Neural progenitor cell (in vitro differentiated cells): ENCODE measurements around the gene MRO. TPM values are rescaled to one million over a fixed set of nuclear protein-coding genes. Genes with fewer than 3 reads are reported as not detected.

Experiments
- DNase-seq: peaks from one replicate; pipeline ENCODE4 v3.0.0-alpha.2; 2016; ENCODE audit warnings: low spot score
- H2AFZ ChIP-seq: fragments of 200-600 bp; sonication (generic); replicated peaks from 2 replicates; pipeline ENCODE4 v1.6.1; 2016; ENCODE audit warnings: antibody characterized with exemption
- H3F3A ChIP-seq: fragments of 200-600 bp; sonication (generic); 2 replicates; pipeline ENCODE4 v1.6.1; 2016; ENCODE audit warnings: antibody characterized with exemption, low read depth
- H3K27ac ChIP-seq: fragments of 200-600 bp; sonication (generic); 2 replicates; pipeline ENCODE4 v1.5.1; 2016; ENCODE audit warnings: mild to moderate bottlenecking
- H3K27me3 ChIP-seq: fragments of 200-600 bp; sonication (generic); 2 replicates; pipeline ENCODE4 v1.6.1; 2016; ENCODE audit warnings: mild to moderate bottlenecking, moderate library complexity
- H3K36me3 ChIP-seq: fragments of 200-600 bp; sonication (generic); 2 replicates; pipeline ENCODE4 v1.5.1; 2016
- H3K4me1 ChIP-seq: fragments of 200-600 bp; sonication (generic); 2 replicates; pipeline ENCODE4 v1.6.1; 2016; ENCODE audit warnings: mixed run types
- H3K4me2 ChIP-seq: fragments of 200-600 bp; sonication (generic); 2 replicates; pipeline ENCODE4 v1.6.1; 2016
- H3K4me3 ChIP-seq: fragments of 200-600 bp; sonication (generic); 2 replicates; pipeline ENCODE4 v1.5.1; 2016
- H3K79me2 ChIP-seq: fragments of 200-600 bp; sonication (generic); 2 replicates; pipeline ENCODE4 v1.6.1; 2016; ENCODE audit warnings: low read depth
- H3K9ac ChIP-seq: fragments of 200-600 bp; sonication (generic); 2 replicates; pipeline ENCODE4 v1.6.1; 2016
- H3K9me3 ChIP-seq: fragments of 200-600 bp; sonication (generic); 2 replicates; pipeline ENCODE4 v1.5.1; 2016; ENCODE audit warnings: low read depth
- H4K20me1 ChIP-seq: fragments of 200-600 bp; sonication (generic); 2 replicates; pipeline ENCODE4 v1.6.1; 2016; ENCODE audit warnings: low read depth
- H3K27ac Mint-ChIP-seq: 3 replicates; pipeline ENCODE4 v1.8.0; 2021; ENCODE audit warnings: mixed read lengths
- H3K27me3 Mint-ChIP-seq: 2 replicates; pipeline ENCODE4 v1.8.0; 2022; ENCODE audit warnings: low read depth, mild to moderate bottlenecking, inconsistent platforms, moderate library complexity, mixed read lengths; ENCODE audit not compliant: insufficient read depth
- H3K36me3 Mint-ChIP-seq: 3 replicates; pipeline ENCODE4 v1.8.0; 2021; ENCODE audit warnings: mixed read lengths
- H3K4me1 Mint-ChIP-seq: 3 replicates; pipeline ENCODE4 v1.8.0; 2021; ENCODE audit warnings: mixed read lengths
- H3K4me3 Mint-ChIP-seq: 3 replicates; pipeline ENCODE4 v1.8.0; 2021; ENCODE audit warnings: mild to moderate bottlenecking, moderate library complexity, mixed read lengths
- H3K9me3 Mint-ChIP-seq: 3 replicates; pipeline ENCODE4 v1.8.0; 2020; ENCODE audit warnings: mixed read lengths
- EZH2 ChIP-seq: fragments of 200-600 bp; sonication (generic); IDR thresholded peaks from 2 replicates; pipeline ENCODE4 v1.6.1; 2017; ENCODE audit warnings: antibody characterized with exemption, mild to moderate bottlenecking, moderate library complexity
- EZH2phosphoT487 ChIP-seq: fragments of 200-600 bp; sonication (generic); IDR thresholded peaks from 2 replicates; pipeline ENCODE4 v1.6.1; 2017; ENCODE audit warnings: antibody characterized with exemption
- total RNA-seq: library from RNA; depleted of rRNA; stranded (reverse); fragments of >200 nt; gene quantifications from 2 replicates; pipeline ENCODE4 v1.2.3, GENCODE V29; 2015; ENCODE audit warnings: low replicate concordance
- TF ChIP-seq, protein P1 (sequence below): fragments of 200-600 bp; sonication (generic); IDR thresholded peaks from 2 replicates; pipeline ENCODE4 v1.5.1; 2017; ENCODE audit warnings: antibody characterized with exemption, mild to moderate bottlenecking

The MRO gene
- total RNA-seq, 1 donor from 2014 or later, result not detected

DNA sequence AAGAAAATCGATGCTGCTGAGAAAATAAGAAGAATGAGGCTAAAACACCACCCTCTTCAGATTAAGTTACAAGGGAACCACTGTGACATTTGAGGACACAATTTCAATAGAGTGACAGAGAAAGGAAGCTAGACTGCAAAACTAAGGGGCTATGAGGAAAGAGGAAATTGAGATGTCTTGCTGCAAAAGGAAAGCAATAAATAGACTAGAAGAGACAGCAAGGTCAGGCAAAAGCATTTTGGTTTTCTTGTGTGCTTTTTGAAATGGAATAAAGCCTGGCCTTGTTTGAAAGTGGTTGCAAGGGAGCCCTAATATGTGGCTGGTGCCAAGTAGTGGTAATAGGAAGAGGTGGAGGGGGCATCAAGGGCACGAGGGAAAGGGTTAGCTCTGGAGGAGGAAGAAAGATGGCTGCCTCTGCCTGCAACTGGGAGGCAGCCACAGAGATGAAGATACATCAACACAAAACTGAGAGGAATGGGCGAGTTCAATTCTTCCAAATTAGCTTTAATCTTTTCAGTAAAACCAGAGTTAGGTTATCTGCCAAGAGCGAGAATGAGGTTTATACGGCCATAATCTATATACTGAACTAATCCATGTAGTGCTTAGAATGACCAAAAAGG lies 1.2 kb upstream of the MRO start:
- Mint-ChIP-seq H3K4me3 (no peak overlapping the region), H3K9me3 (no peaks in the 10 kb centered on the region), H3K36me3 (no peaks in the 10 kb centered on the region), H3K4me1 (peaks cover 18% of the 10 kb centered on the region), H3K27ac (no peak overlapping the region), H3K27me3 (no peaks in the 10 kb centered on the region)
- Histone ChIP-seq H3K9ac (no peak overlapping the region), H3K27ac (no peak overlapping the region), H3F3A (no peaks in the 10 kb centered on the region), H3K4me2 (no peak overlapping the region), H3K27me3 (no peaks in the 10 kb centered on the region), H3K9me3 (no peaks in the 10 kb centered on the region), H3K79me2 (no peaks in the 10 kb centered on the region), H2AFZ (peak overlapping the region; percentile 19), H4K20me1 (no peaks in the 10 kb centered on the region), H3K4me3 (no peak overlapping the region), H3K4me1 (peaks cover 27% of the 10 kb centered on the region), H3K36me3 (no peaks in the 10 kb centered on the region)
- TF ChIP-seq, protein P1, sequence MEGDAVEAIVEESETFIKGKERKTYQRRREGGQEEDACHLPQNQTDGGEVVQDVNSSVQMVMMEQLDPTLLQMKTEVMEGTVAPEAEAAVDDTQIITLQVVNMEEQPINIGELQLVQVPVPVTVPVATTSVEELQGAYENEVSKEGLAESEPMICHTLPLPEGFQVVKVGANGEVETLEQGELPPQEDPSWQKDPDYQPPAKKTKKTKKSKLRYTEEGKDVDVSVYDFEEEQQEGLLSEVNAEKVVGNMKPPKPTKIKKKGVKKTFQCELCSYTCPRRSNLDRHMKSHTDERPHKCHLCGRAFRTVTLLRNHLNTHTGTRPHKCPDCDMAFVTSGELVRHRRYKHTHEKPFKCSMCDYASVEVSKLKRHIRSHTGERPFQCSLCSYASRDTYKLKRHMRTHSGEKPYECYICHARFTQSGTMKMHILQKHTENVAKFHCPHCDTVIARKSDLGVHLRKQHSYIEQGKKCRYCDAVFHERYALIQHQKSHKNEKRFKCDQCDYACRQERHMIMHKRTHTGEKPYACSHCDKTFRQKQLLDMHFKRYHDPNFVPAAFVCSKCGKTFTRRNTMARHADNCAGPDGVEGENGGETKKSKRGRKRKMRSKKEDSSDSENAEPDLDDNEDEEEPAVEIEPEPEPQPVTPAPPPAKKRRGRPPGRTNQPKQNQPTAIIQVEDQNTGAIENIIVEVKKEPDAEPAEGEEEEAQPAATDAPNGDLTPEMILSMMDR, result no peak
- TF ChIP-seq EZH2phosphoT487 (no peak), EZH2 (no peak)
- DNase-seq, result no peak

DNA sequence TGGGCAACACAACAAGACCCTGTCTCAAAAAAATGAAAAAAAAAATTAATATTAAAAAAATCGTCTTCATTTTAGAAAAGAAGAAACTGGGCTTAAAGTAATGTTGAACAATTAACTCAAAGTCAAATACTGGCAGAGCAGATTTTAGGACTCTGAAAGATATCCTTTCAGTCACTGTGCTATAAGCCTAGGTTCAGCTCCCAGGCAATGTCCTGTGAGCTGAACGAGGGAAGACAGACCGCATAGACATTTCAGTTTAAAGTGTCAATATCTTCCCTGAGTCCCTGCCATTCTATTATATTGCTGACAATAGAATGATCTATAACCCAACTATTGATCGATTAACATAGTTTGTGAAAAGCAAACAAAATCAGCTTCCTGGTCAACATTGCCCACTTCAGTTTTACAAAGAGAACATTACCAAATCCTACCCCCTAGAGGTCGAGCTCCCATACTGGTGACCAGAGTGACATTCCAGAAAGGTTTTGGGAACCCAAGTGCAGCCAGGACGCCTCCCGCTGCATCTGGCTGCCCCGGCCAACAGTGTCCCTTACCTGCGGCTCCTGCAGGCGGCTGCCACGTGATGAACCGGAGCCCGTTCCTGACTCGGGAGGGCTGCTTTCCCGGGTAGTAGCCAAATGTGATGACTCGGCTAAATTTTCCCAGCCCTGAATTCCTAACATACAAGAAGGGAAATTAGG lies 639 bp downstream of the MRO start:
- DNase-seq, result peak; percentile 66
- no peaks in the 10 kb centered on the region for H3K79me2 ChIP-seq

DNA sequence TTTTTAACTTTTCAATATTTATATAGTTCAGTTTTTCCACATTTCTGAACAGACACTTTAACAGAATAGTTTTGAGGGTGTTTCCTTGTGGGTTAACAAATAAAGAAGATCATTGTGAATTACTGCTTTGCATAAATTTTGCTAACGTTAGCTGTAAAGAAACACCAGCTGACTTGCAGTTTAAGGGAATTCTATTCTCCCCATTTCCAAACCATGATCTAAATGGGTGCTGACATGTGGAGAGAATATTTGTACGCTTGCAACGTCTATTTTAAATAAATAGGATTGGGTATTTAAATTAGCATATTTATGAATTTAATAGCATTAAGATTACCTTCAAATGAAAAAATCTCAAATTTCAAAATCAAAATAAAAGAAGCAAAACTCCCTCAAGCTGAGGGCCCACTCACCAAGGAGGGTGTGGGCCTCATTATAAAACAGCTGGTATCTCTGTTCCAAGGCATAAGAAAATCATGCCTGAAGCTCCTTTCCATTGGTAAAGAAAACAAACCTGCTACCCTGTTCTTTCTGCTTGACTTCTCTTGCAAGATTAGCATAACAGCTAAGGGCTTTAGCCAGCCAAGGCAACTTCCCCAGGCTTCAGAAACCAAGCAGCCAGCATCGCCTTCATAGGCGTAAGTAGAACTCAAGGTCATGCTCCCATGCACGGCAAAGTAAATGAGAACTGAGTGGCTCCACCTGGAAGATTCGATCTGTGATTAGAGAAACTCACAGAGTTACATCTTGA lies 3.2 kb downstream of the MRO start:
- Histone ChIP-seq H4K20me1 (no peaks in the 10 kb centered on the region), H3K9me3 (no peaks in the 10 kb centered on the region), H3F3A (no peaks in the 10 kb centered on the region), H3K36me3 (no peaks in the 10 kb centered on the region), H3K9ac (no peak overlapping the region), H3K4me2 (peak overlapping the region; percentile 42), H3K27ac (no peak overlapping the region), H3K4me1 (peaks cover 27% of the 10 kb centered on the region), H2AFZ (no peak overlapping the region), H3K4me3 (no peak overlapping the region), H3K27me3 (no peaks in the 10 kb centered on the region), H3K79me2 (no peaks in the 10 kb centered on the region)
- DNase-seq, result peak; percentile 33
- TF ChIP-seq, protein P1, result no peak
- TF ChIP-seq EZH2phosphoT487, result no peak
- TF ChIP-seq EZH2, result no peak
- no peaks in the 10 kb centered on the region for H3K36me3 Mint-ChIP-seq
- H3K4me3 Mint-ChIP-seq, result no peak overlapping the region
- peak overlapping the region; percentile 64 for H3K27ac Mint-ChIP-seq
- peaks cover 3% of the 10 kb centered on the region for H3K9me3 Mint-ChIP-seq
- H3K4me1 Mint-ChIP-seq, result peaks cover 18% of the 10 kb centered on the region
- peaks cover 3% of the 10 kb centered on the region for H3K27me3 Mint-ChIP-seq

More for the DNA sequence above, 639 bp downstream of the MRO start:
- Histone ChIP-seq H2AFZ (peak overlapping the region; percentile 81), H3K9me3 (no peaks in the 10 kb centered on the region), H3F3A (no peaks in the 10 kb centered on the region), H3K4me1 (peaks cover 27% of the 10 kb centered on the region), H3K4me3 (peak overlapping the region; percentile 36), H3K27me3 (no peaks in the 10 kb centered on the region), H4K20me1 (no peaks in the 10 kb centered on the region), H3K9ac (no peak overlapping the region), H3K4me2 (peak overlapping the region; percentile 88), H3K27ac (no peak overlapping the region), H3K36me3 (no peaks in the 10 kb centered on the region)
- H3K4me1 Mint-ChIP-seq, result peaks cover 18% of the 10 kb centered on the region
- H3K27ac Mint-ChIP-seq, result no peak overlapping the region
- TF ChIP-seq EZH2, result no peak
- TF ChIP-seq EZH2phosphoT487, result no peak
- TF ChIP-seq, protein P1, result no peak
- no peaks in the 10 kb centered on the region for H3K27me3 Mint-ChIP-seq
- no peak overlapping the region for H3K4me3 Mint-ChIP-seq
- H3K9me3 Mint-ChIP-seq, result no peaks in the 10 kb centered on the region
- no peaks in the 10 kb centered on the region for H3K36me3 Mint-ChIP-seq
